Smooth muscle cell (in vitro differentiated cells): ENCODE data around the gene TFRC. TPM values are rescaled to one million over a fixed set of nuclear protein-coding genes. Genes with fewer than 3 reads are reported as not detected.

Experiments
- DNase-seq: peaks from one replicate; lab custom pipeline; 2025; ENCODE audit not compliant: unreplicated experiment; lab: John Stamatoyannopoulos, UW
- H2AFZ ChIP-seq: fragments of 200-600 bp; sonication (generic); 2 replicates; pipeline ENCODE4 v1.6.0; 2016; ENCODE audit warnings: antibody characterized with exemption, low read depth, mild to moderate bottlenecking
- H3F3A ChIP-seq: fragments of 200-600 bp; sonication (generic); 2 replicates; pipeline ENCODE4 v1.6.0; 2017; ENCODE audit warnings: antibody characterized with exemption, low read depth
- H3K27ac ChIP-seq: fragments of 200-600 bp; sonication (generic); 2 replicates; pipeline ENCODE4 v1.5.1; 2016; ENCODE audit warnings: low read depth, mild to moderate bottlenecking
- H3K27me3 ChIP-seq: fragments of 200-600 bp; sonication (generic); 2 replicates; pipeline ENCODE4 v1.6.1; 2016; ENCODE audit warnings: low read depth, mild to moderate bottlenecking
- H3K36me3 ChIP-seq: fragments of 200-600 bp; sonication (generic); 2 replicates; pipeline ENCODE4 v1.5.1; 2016; ENCODE audit warnings: low read depth
- H3K4me1 ChIP-seq: fragments of 200-600 bp; sonication (generic); 2 replicates; pipeline ENCODE4 v1.5.1; 2016; ENCODE audit warnings: low read depth
- H3K4me2 ChIP-seq: fragments of 200-600 bp; sonication (generic); 2 replicates; pipeline ENCODE4 v1.6.0; 2016; ENCODE audit warnings: mild to moderate bottlenecking
- H3K4me3 ChIP-seq: fragments of 200-600 bp; sonication (generic); 2 replicates; pipeline ENCODE4 v1.5.1; 2016; ENCODE audit warnings: mild to moderate bottlenecking
- H3K79me2 ChIP-seq: fragments of 200-600 bp; sonication (generic); 2 replicates; pipeline ENCODE4 v1.6.0; 2016; ENCODE audit warnings: low read depth, mild to moderate bottlenecking
- H3K9ac ChIP-seq: fragments of 200-600 bp; sonication (generic); 2 replicates; pipeline ENCODE4 v1.6.0; 2016; ENCODE audit warnings: low read depth
- H3K9me3 ChIP-seq: fragments of 200-600 bp; sonication (generic); replicated peaks from 2 replicates; pipeline ENCODE4 v1.5.1; 2016; ENCODE audit warnings: low read depth
- H4K20me1 ChIP-seq: fragments of 200-600 bp; sonication (generic); 2 replicates; pipeline ENCODE4 v1.6.0; 2016; ENCODE audit warnings: low read depth
- WGBS: methylation state at CpG from one replicate; pipeline ENCODE4 v1.1.7; 2016; ENCODE audit warnings: low lambda C conversion rate; 5-methylcytosine and 5-hydroxymethylcytosine counted together
- polyA plus RNA-seq: library from polyadenylated mRNA; unstranded; fragments of >200 nt; fragmentation: Nextera tagmentation; extraction: Ambion mirVana; gene quantifications from 2 replicates; pipeline ENCODE4 v1.2.1, GENCODE V29; 2016
- total RNA-seq: library from RNA; depleted of rRNA; stranded (reverse); fragments of >200 nt; gene quantifications from 2 replicates; pipeline ENCODE4 v1.2.3, GENCODE V29; 2014
- TF ChIP-seq, protein P1 (sequence below): fragments of 200-600 bp; sonication (generic); IDR thresholded peaks from 2 replicates; pipeline ENCODE4 v1.5.1; 2017; ENCODE audit warnings: borderline replicate concordance, mild to moderate bottlenecking, antibody characterized with exemption; ENCODE audit not compliant: insufficient read depth, poor library complexity, severe bottlenecking

TFRC gene
- total and polyA plus RNA-seq, 2 experiments from 2014 or later = 22.1 to 39.0 TPM

DNA sequence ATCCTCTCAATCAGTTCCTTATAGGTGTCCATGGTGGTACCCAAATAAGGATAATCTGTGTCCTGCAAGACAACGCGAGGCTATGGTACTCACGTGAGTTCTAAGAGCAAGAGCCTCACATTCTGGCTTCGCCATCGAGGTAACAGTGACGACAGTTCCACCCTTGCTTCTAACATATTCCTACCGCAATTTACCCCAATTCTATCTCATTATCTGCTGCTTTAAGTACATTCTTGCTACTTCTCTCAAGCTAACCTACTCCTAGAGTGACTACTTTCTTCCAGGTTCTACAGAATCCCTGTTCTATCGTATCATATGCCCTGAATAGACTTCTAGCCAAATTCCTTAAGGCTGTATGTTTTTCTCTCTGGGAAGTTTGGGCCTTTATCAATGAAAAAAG is 26.6 kb downstream of the TFRC start:
- 97% methylated on average over 8 of the region's 8 CpGs for WGBS
- H3K9me3 ChIP-seq = no peaks in the 10 kb centered on the region
- no peak overlapping the region for H3K27ac ChIP-seq
- no peaks in the 10 kb centered on the region for H3K79me2 ChIP-seq
- peaks cover 25% of the 10 kb centered on the region for H3K36me3 ChIP-seq
- H3K27me3 ChIP-seq = no peaks in the 10 kb centered on the region
- no peak overlapping the region for H3K9ac ChIP-seq
- H3F3A ChIP-seq = peaks cover 5% of the 10 kb centered on the region
- H3K4me3 ChIP-seq = no peak overlapping the region
- H2AFZ ChIP-seq = no peak overlapping the region
- H3K4me2 ChIP-seq = no peak overlapping the region
- TF ChIP-seq, protein P1, sequence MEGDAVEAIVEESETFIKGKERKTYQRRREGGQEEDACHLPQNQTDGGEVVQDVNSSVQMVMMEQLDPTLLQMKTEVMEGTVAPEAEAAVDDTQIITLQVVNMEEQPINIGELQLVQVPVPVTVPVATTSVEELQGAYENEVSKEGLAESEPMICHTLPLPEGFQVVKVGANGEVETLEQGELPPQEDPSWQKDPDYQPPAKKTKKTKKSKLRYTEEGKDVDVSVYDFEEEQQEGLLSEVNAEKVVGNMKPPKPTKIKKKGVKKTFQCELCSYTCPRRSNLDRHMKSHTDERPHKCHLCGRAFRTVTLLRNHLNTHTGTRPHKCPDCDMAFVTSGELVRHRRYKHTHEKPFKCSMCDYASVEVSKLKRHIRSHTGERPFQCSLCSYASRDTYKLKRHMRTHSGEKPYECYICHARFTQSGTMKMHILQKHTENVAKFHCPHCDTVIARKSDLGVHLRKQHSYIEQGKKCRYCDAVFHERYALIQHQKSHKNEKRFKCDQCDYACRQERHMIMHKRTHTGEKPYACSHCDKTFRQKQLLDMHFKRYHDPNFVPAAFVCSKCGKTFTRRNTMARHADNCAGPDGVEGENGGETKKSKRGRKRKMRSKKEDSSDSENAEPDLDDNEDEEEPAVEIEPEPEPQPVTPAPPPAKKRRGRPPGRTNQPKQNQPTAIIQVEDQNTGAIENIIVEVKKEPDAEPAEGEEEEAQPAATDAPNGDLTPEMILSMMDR = no peak
- DNase-seq = no peak
- H3K4me1 ChIP-seq = no peaks in the 10 kb centered on the region
- H4K20me1 ChIP-seq = no peaks in the 10 kb centered on the region

DNA sequence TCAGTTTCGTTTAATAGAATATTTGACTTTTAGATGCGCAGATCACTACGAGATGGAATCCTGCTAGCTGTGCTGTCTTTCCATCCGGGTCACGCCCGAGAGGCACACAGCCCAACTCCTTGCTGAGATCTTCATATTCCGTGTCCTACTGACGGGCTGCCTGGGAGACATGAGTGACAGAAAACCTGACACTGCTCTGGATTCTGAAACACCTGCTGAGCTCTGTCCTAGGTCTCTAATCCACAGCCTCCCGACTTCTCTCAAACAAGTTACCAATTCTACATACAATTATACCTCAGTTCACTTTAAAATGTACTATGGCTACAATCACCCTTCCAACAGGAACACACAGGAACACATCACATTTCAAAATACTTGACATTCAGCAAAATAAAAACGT is 27.2 kb downstream of the TFRC start:
- peaks cover 5% of the 10 kb centered on the region for H3F3A ChIP-seq
- 97% methylated on average over 10 of the region's 10 CpGs for WGBS
- H3K79me2 ChIP-seq = no peaks in the 10 kb centered on the region
- no peaks in the 10 kb centered on the region for H3K27me3 ChIP-seq
- no peak overlapping the region for H3K4me3 ChIP-seq
- H3K4me1 ChIP-seq = no peaks in the 10 kb centered on the region
- no peak for DNase-seq
- no peak overlapping the region for H2AFZ ChIP-seq
- no peak overlapping the region for H3K9ac ChIP-seq
- no peak overlapping the region for H3K27ac ChIP-seq
- no peak overlapping the region for H3K4me2 ChIP-seq
- no peaks in the 10 kb centered on the region for H3K9me3 ChIP-seq
- peaks cover 31% of the 10 kb centered on the region for H3K36me3 ChIP-seq
- TF ChIP-seq, protein P1 = no peak
- H4K20me1 ChIP-seq = no peaks in the 10 kb centered on the region

DNA sequence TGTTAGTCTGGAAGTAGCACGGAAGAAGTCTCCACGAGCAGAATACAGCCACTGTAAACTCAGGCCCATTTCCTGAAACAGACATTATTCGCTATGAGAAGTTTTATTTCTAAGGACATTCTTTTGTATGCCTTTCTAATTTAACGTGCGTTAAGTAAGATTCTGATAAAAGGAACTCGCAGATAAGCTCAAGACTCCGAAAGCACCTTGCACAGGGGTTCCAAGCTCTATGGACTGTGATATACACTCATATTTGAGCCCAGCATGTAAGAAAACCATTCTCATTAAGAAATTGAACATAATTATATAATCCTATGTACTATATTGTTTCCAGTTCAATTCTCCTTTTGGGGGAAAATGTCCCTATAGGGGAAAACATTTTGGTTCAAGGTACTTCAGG is 28.4 kb downstream of the TFRC start:
- Histone ChIP-seq H3K79me2 (no peaks in the 10 kb centered on the region), H3K4me3 (no peak overlapping the region), H2AFZ (no peak overlapping the region), H3K36me3 (peaks cover 36% of the 10 kb centered on the region), H3F3A (peaks cover 5% of the 10 kb centered on the region), H3K9me3 (no peaks in the 10 kb centered on the region), H4K20me1 (no peaks in the 10 kb centered on the region), H3K4me1 (no peaks in the 10 kb centered on the region), H3K27ac (no peak overlapping the region), H3K9ac (no peak overlapping the region), H3K4me2 (no peak overlapping the region), H3K27me3 (no peaks in the 10 kb centered on the region)
- TF ChIP-seq, protein P1 = no peak
- 90% methylated on average over 7 of the region's 7 CpGs for WGBS
- no peak for DNase-seq

DNA sequence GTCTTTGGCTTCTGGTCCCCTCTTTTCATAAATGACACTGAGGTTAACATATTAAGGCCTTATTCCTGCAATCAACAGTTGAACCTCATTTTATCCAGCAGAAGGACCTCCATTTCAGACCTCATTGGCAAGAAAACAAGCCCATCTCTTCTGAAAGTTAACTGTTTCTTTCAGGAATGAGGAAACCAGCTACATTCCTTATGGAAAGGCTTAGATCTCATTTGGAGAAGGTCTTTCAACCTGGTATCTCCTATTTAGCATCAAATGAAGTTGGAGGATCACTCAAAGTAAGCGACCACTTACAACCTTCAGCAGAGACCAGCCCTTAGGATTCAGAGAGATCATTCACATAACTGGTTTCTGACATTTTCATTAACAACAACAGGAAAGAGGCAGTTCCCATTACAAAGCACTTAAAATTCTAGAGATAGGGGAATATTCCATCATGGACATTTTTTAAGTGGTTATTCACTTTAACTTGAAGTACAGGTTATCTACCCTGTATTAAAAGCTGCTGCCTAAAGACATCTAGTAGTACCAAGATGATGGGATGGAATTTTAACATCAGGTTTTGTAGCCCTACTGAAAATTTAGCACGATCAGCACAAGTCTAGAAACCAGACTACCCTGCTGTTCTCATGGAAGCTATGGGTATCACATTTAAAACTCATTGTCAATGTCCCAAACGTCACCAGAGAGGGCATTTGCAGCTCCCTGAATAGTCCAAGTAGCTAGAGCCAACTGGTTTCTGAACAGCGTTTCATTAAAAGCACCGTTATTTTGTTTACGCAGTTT is 30.4 kb downstream of the TFRC start:
- Histone ChIP-seq H2AFZ (no peak overlapping the region), H3K9me3 (no peaks in the 10 kb centered on the region), H4K20me1 (no peaks in the 10 kb centered on the region), H3K36me3 (peaks cover 21% of the 10 kb centered on the region), H3K27me3 (no peaks in the 10 kb centered on the region), H3F3A (peaks cover 5% of the 10 kb centered on the region), H3K9ac (no peak overlapping the region), H3K4me2 (no peak overlapping the region), H3K27ac (no peak overlapping the region), H3K79me2 (no peaks in the 10 kb centered on the region), H3K4me3 (no peak overlapping the region), H3K4me1 (no peaks in the 10 kb centered on the region)
- 94% methylated on average over 6 of the region's 6 CpGs for WGBS
- TF ChIP-seq, protein P1 = no peak
- no peak for DNase-seq
